HepG2 (cell line): ENCODE measurements around the gene PPP1R13B. TPM values are rescaled to one million over a fixed set of nuclear protein-coding genes. Genes with fewer than 3 reads are reported as not detected.
A peak's percentile ranks its signal among the peaks of the same experiment; 100 is the strongest.

ENCODE experiments used
- BRD4 ChIP-seq: sonication (generic); formaldehyde crosslinking; IDR thresholded peaks from 2 replicates; pipeline ENCODE4 v1.4.0; 2020; ENCODE audit warnings: missing genetic modification reagents
- CAMTA2 ChIP-seq: sonication (generic); formaldehyde crosslinking; IDR thresholded peaks from 2 replicates; pipeline ENCODE4 v1.4.0; 2020; ENCODE audit warnings: mild to moderate bottlenecking, missing genetic modification reagents, borderline replicate concordance
- CCDC6 ChIP-seq: sonication (generic); formaldehyde crosslinking; IDR thresholded peaks from 2 replicates; pipeline ENCODE4 v1.8.1; 2022; ENCODE audit warnings: mild to moderate bottlenecking, missing genetic modification reagents, moderate library complexity
- EP300 ChIP-seq, 3 experiments: sonication (generic) in 1 of 3; formaldehyde crosslinking in 1 of 3; IDR thresholded peaks; 2 replicates each; pipeline versions ENCODE4 v1.5.1 to v1.6.1; 2011 to 2020; ENCODE audit warnings: low read depth in 2 of 3, low read length in 2 of 3, borderline replicate concordance in 1 of 3, improper control_type of control experiment in 1 of 3, mild to moderate bottlenecking in 1 of 3, missing genetic modification reagents in 1 of 3, moderate library complexity in 1 of 3
- FOXJ3 ChIP-seq: sonication (generic); formaldehyde crosslinking; IDR thresholded peaks from 2 replicates; pipeline ENCODE4 v1.4.0; 2020; ENCODE audit warnings: missing genetic modification reagents, mild to moderate bottlenecking, borderline replicate concordance
- GLI4 ChIP-seq: sonication (generic); formaldehyde crosslinking; IDR thresholded peaks from 2 replicates; pipeline ENCODE4 v1.5.1; 2020; ENCODE audit warnings: missing genetic modification reagents, mild to moderate bottlenecking, moderate library complexity, borderline replicate concordance
- HDAC1 ChIP-seq: sonication (generic); formaldehyde crosslinking; IDR thresholded peaks from 2 replicates; pipeline ENCODE4 v1.5.1; 2020; ENCODE audit warnings: mild to moderate bottlenecking, missing genetic modification reagents
- HIVEP1 ChIP-seq: sonication (generic); formaldehyde crosslinking; IDR thresholded peaks from 2 replicates; pipeline ENCODE4 v1.4.0; 2020; ENCODE audit warnings: mild to moderate bottlenecking, missing genetic modification reagents
- MTA1 ChIP-seq: sonication (generic); formaldehyde crosslinking; IDR thresholded peaks from 2 replicates; pipeline ENCODE4 v1.4.0; 2020; ENCODE audit warnings: missing genetic modification reagents, mild to moderate bottlenecking, borderline replicate concordance
- NFATC3 ChIP-seq: sonication (generic); formaldehyde crosslinking; IDR thresholded peaks from 2 replicates; pipeline ENCODE4 v1.5.1; 2020; ENCODE audit warnings: mild to moderate bottlenecking, missing genetic modification reagents
- SIX1 ChIP-seq: sonication (generic); formaldehyde crosslinking; IDR thresholded peaks from 2 replicates; pipeline ENCODE4 v1.4.0; 2020; ENCODE audit warnings: missing genetic modification reagents, borderline replicate concordance
- SOX5 ChIP-seq: IDR thresholded peaks from 2 replicates; pipeline ENCODE4 v1.6.1; 2016; ENCODE audit warnings: borderline replicate concordance
- SP2 ChIP-seq: sonication (generic); formaldehyde crosslinking; IDR thresholded peaks from 2 replicates; pipeline ENCODE4 v1.5.1; 2020; ENCODE audit warnings: mild to moderate bottlenecking, missing genetic modification reagents
- TOE1 ChIP-seq: sonication (generic); formaldehyde crosslinking; IDR thresholded peaks from 2 replicates; pipeline ENCODE4 v1.4.0; 2020; ENCODE audit warnings: mild to moderate bottlenecking, missing genetic modification reagents
- U2AF2 ChIP-seq: fragments of 200-400 bp; formaldehyde crosslinking; IDR thresholded peaks from 2 replicates; pipeline ENCODE4 v1.6.1; 2017; ENCODE audit warnings: low read depth, mild to moderate bottlenecking, low read length
- ZBTB10 ChIP-seq: sonication (generic); formaldehyde crosslinking; IDR thresholded peaks from 2 replicates; pipeline ENCODE4 v1.4.0; 2020; ENCODE audit warnings: missing genetic modification reagents, borderline replicate concordance
- ZFX ChIP-seq: sonication (generic); formaldehyde crosslinking; IDR thresholded peaks from 2 replicates; pipeline ENCODE4 v1.4.0; 2020; ENCODE audit warnings: mild to moderate bottlenecking, low read depth, missing genetic modification reagents, moderate library complexity
- ZFYVE20 ChIP-seq: sonication (generic); formaldehyde crosslinking; IDR thresholded peaks from 2 replicates; pipeline ENCODE4 v1.8.0; 2023; ENCODE audit warnings: low read depth, mild to moderate bottlenecking, moderate library complexity, missing genetic modification reagents, borderline replicate concordance
- ZNF292 ChIP-seq: sonication (generic); formaldehyde crosslinking; IDR thresholded peaks from 2 replicates; pipeline ENCODE4 v1.8.1; 2022; ENCODE audit warnings: mild to moderate bottlenecking, low read depth, missing genetic modification reagents, borderline replicate concordance
- ZNF512 ChIP-seq: sonication (generic); formaldehyde crosslinking; IDR thresholded peaks from 2 replicates; pipeline ENCODE4 v1.4.0; 2020; ENCODE audit warnings: mild to moderate bottlenecking, missing genetic modification reagents
- ZNF557 ChIP-seq: sonication (generic); formaldehyde crosslinking; IDR thresholded peaks from 2 replicates; pipeline ENCODE4 v1.4.0; 2020; ENCODE audit warnings: missing genetic modification reagents
- ZNF572 ChIP-seq: sonication (generic); formaldehyde crosslinking; IDR thresholded peaks from 2 replicates; pipeline ENCODE4 v1.5.1; 2020; ENCODE audit warnings: mild to moderate bottlenecking, missing genetic modification reagents
- ZNF724P ChIP-seq: sonication (generic); formaldehyde crosslinking; IDR thresholded peaks from 2 replicates; pipeline ENCODE4 v1.8.0; 2022; ENCODE audit warnings: missing genetic modification reagents, borderline replicate concordance
- ZNF768 ChIP-seq: sonication (generic); formaldehyde crosslinking; IDR thresholded peaks from 2 replicates; pipeline ENCODE4 v1.4.0; 2020; ENCODE audit warnings: missing genetic modification reagents
- polyA plus RNA-seq, 8 experiments: library from polyadenylated mRNA; depleted of rRNA in 3 of 8; stranded (reverse) in 7 of 8; unstranded in 1 of 8; fragments of >200 nt; fragmentation: Illumina TruSeq in 4 of 8; extraction: Trizol in 4 of 8; gene quantifications; 2 replicates each; pipeline versions ENCODE4 v1.2.1 to v1.2.3, GENCODE V29; 2011 to 2016; ENCODE audit warnings: low read depth in 4 of 8, missing spikeins in 1 of 8, mixed read lengths in 1 of 8; ENCODE audit not compliant: insufficient read depth in 1 of 8
- total RNA-seq, 5 experiments: library from RNA; depleted of rRNA; stranded (reverse); fragments of >200 nt; fragmentation: Illumina TruSeq; extraction: Trizol; gene quantifications; 2 replicates each; pipeline ENCODE4 v1.2.3, GENCODE V29; 2016; ENCODE audit warnings: low read depth in 1 of 5

The PPP1R13B gene
- total and polyA plus RNA-seq, 2 of the 13 experiments (the other 11 are each of a cell fraction or from before 2014, with no cell fraction given): 4.6 to 9.4 TPM

- TF ChIP-seq MTA1 (CRISPR knock-in tag): peak; percentile 96
- TF ChIP-seq SOX5: peak; percentile 85
- no peak for TF ChIP-seq U2AF2
- peak; percentile 98 for TF ChIP-seq BRD4 (CRISPR knock-in tag)
- peak; percentile 98 for TF ChIP-seq HDAC1
- peak; percentile 98 for TF ChIP-seq ZFX (CRISPR knock-in tag)
- TF ChIP-seq ZFYVE20 (CRISPR knock-in tag): peak; percentile 68; the same call in 1 of the 2 replicates
- TF ChIP-seq TOE1 (CRISPR knock-in tag): no peak
- peak; percentile 64; the same call in 1 of the 2 replicates for TF ChIP-seq ZBTB10
- TF ChIP-seq ZNF557 (CRISPR knock-in tag): peak; percentile 64; the same call in 1 of the 2 replicates
- peak; percentile 99 for TF ChIP-seq NFATC3 (CRISPR knock-in tag)
- TF ChIP-seq FOXJ3 (CRISPR knock-in tag): no peak
- TF ChIP-seq EP300 (IDR thresholded peaks at IDR 0.05; ENCODE audit: low read depth in 2 of 2, low read length in 2 of 2): peak in 1 of 2 experiments; percentile 40; a peak in 1 of 4 replicates
- TF ChIP-seq EP300 (CRISPR knock-in tag; IDR thresholded peaks at IDR 0.05; ENCODE audit: borderline replicate concordance): peak; percentile 66; the same call in 1 of the 2 replicates
- TF ChIP-seq ZNF292: peak; percentile 81
- TF ChIP-seq SIX1 (CRISPR knock-in tag): peak; percentile 57; the same call in 1 of the 2 replicates
- peak; percentile 89 for TF ChIP-seq ZNF572 (CRISPR knock-in tag)
- peak; percentile 97 for TF ChIP-seq HIVEP1 (CRISPR knock-in tag)
- peak; percentile 81 for TF ChIP-seq GLI4 (CRISPR knock-in tag)
- peak; percentile 92 for TF ChIP-seq ZNF724P (CRISPR knock-in tag)
- TF ChIP-seq ZNF768 (CRISPR knock-in tag): peak; percentile 77
- no peak for TF ChIP-seq ZNF512 (CRISPR knock-in tag)
- TF ChIP-seq SP2 (CRISPR knock-in tag): 0 out of 2 replicates have a peak, but pooled peaks have one; percentile 26
- TF ChIP-seq CAMTA2 (CRISPR knock-in tag): no peak; the same call in 1 of the 2 replicates
- peak; percentile 88 for TF ChIP-seq CCDC6
These were observed 34.2 kb upstream of the PPP1R13B start (continued) for GRCh38 chr14:103881268-103882201.
